SK-N-MC (cell line): ENCODE data around the gene MAGI1.

Experiments used
- EZH2 ChIP-seq: fragments of 200-600 bp; sonication (generic); IDR thresholded peaks from one replicate; pipeline ENCODE4 v1.6.1; 2017; ENCODE audit warnings: antibody characterized with exemption
- POLR2AphosphoS5 ChIP-seq: IDR thresholded peaks from 2 replicates; pipeline ENCODE4 v1.6.1; 2012; ENCODE audit warnings: mild to moderate bottlenecking, low read depth, low read length, borderline replicate concordance

- TF ChIP-seq EZH2 (no peak), POLR2AphosphoS5 (no peak)
Observed at GRCh38 chr3:66075281-66075680, 36.6 kb upstream of the MAGI1 start.
